Effector memory CD4-positive, alpha-beta T cell (primary cell): ENCODE data around the gene ARHGEF33.

Experiments
- DNase-seq, 3 donors: peaks; one replicate each; pipeline ENCODE4 v3.0.0-alpha.2; 2020
- H3K27ac ChIP-seq: 2 replicates; pipeline ENCODE4 v1.7.0; 2013; ENCODE audit warnings: mild to moderate bottlenecking, low read length, moderate library complexity; ENCODE audit not compliant: insufficient read depth, poor library complexity, severe bottlenecking
- H3K27me3 ChIP-seq: replicated peaks from 2 replicates; pipeline ENCODE4 v1.7.0; 2013; ENCODE audit warnings: mild to moderate bottlenecking, low read length; ENCODE audit not compliant: insufficient read depth, control insufficient read depth, poor library complexity, severe bottlenecking
- H3K36me3 ChIP-seq: 2 replicates; pipeline ENCODE4 v1.7.0; 2013; ENCODE audit warnings: mild to moderate bottlenecking, low read length, moderate library complexity; ENCODE audit not compliant: control insufficient read depth, insufficient read depth
- H3K4me1 ChIP-seq: 2 replicates; pipeline ENCODE4 v1.7.0; 2013; ENCODE audit warnings: low read length, mild to moderate bottlenecking; ENCODE audit not compliant: control insufficient read depth, insufficient read depth, poor library complexity, severe bottlenecking
- H3K4me3 ChIP-seq: 2 replicates; pipeline ENCODE4 v1.7.0; 2013; ENCODE audit warnings: low read length, low read depth, mild to moderate bottlenecking; ENCODE audit not compliant: insufficient read depth, poor library complexity, severe bottlenecking
- H3K9me3 ChIP-seq: 2 replicates; pipeline ENCODE4 v1.7.0; 2013; ENCODE audit warnings: mild to moderate bottlenecking, low read length, moderate library complexity; ENCODE audit not compliant: control insufficient read depth
- total RNA-seq, 3 donors: gene quantifications; one replicate each; lab custom pipeline; 2026; lab: John Stamatoyannopoulos, UW

The ARHGEF33 gene
- 0 to 0.19 (median 0.17) reads per million in 3 donors for total RNA-seq

DNA sequence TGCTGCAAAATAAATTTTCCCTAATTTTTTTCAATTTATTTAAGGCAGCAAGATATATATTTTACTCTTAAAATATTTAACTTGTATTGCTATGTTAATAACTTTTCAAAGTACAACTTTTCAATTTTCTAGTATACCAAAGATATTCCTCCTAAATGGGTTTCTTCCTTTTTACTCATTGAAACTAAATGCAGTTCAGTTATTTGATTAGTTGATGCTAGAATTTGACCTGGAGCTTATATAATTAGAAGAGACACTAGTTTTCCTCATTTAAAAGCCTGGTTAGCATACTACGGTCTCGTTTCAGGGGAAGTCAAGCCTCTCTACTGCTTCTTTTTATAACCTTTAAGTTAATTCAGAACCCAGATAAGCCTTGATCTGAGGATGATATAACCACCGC, at the start of gene ARHGEF33:
ARHGEF33 (plus strand) TSS at position 301 of the 400 bp plus-strand sequence. CDS start 29,573 bp downstream, outside the sequence.
- H3K4me1 ChIP-seq: no peaks in the 10 kb centered on the region
- no peak for DNase-seq
- no peak within 1 kb of the TSS for H3K27ac ChIP-seq
- H3K9me3 ChIP-seq: no peaks in the 10 kb centered on the region
- no peaks in the 10 kb centered on the region for H3K27me3 ChIP-seq
- no peak within 1 kb of the TSS for H3K4me3 ChIP-seq
- no peaks in the 10 kb centered on the region for H3K36me3 ChIP-seq

DNA sequence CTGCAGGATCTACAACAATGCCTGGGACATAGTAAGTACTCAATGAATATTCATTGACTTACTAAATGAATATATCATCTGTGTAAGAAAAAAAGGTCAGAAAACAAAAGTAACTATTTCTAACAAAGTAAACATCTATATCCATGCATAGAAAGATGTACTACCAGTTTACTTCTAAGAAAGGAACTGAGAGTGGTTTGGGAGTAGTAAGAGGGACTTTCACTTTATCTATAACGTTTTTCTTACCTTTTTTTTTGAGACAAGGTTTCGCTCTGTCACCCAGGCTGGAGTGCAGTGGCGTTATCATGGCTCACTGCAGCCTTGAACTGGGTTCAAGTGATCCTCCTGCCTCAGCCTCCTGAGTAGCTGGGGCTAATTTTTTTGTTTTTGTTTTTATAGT, 39.6 kb upstream of the ARHGEF33 start:
- Histone ChIP-seq H3K4me1 (no peaks in the 10 kb centered on the region), H3K36me3 (peaks cover 24% of the 10 kb centered on the region), H3K27ac (no peak overlapping the region), H3K9me3 (no peaks in the 10 kb centered on the region), H3K4me3 (no peak overlapping the region), H3K27me3 (no peaks in the 10 kb centered on the region)
- DNase-seq: no peak

DNA sequence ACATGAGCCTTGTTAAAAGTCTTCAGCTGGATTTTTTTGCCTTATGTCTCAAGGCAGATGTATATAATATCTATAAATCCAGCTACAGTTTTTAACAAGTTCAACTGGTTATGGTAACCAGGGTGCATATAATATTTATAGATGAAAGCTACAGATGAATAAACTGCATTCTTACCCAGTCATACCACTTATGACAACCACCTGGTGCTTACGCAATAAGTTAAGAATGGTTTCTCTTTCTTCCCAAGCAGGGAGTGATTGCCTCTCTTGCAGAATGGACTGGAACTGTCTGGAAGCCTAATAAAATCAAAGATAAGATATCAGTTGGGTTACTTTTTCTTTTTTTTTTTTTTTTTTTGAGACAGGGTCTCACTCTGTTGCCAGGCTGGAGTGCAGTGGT, 33.5 kb upstream of the ARHGEF33 start:
- Histone ChIP-seq H3K4me1 (no peaks in the 10 kb centered on the region), H3K4me3 (no peak overlapping the region), H3K27me3 (no peaks in the 10 kb centered on the region), H3K27ac (no peak overlapping the region), H3K9me3 (no peaks in the 10 kb centered on the region), H3K36me3 (peaks cover 34% of the 10 kb centered on the region)
- DNase-seq: no peak

DNA sequence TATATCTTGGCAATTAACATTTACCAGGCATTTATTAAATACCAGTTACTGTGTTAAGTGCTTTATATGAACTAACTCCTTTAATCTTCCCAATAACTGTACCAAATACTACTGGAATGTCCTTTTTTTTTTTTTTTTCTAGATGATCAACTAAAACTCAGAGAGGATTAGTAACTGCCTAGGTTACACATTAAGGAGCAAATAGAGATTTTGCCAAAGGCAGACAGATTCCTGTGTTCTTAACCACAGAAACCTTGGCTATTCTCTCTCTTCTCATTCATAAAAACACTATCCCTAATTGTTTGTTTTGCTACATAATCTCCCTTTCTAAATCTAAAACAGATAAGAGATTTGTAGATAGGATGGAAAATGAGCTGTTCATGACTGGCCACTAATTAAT, 27.2 kb upstream of the ARHGEF33 start:
- Histone ChIP-seq H3K4me3 (no peak overlapping the region), H3K4me1 (no peaks in the 10 kb centered on the region), H3K27ac (no peak overlapping the region), H3K9me3 (no peaks in the 10 kb centered on the region), H3K27me3 (no peaks in the 10 kb centered on the region), H3K36me3 (peaks cover 17% of the 10 kb centered on the region)
- DNase-seq: no peak

DNA sequence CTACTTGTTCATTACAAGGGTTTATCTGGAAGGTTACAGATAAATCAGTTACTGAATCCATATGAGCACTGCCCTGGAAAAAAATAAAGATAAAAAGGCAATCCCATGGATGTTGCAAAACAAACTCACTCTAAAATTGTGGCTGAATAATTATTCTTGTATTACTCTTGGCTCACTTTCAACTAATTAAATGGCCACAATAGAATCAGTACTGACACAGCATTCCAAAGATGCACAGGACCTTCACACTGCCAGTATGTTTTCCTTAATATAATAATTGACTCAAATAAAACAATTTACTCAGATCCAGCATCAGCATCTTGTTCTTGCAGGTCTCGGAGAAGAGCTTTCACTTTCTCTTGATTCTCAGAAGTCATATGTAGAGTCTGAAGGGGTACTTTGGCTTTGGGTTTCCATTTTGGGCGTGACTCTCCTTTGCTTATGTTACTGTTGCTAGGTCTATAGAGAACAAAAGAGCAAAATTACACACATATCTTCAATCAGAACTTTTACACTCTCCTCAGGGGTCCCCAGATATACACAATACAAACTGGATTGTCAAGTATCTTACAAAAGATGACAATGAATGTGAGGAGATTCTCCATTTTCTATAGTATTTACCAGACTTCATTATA, 26.5 kb upstream of the ARHGEF33 start:
- Histone ChIP-seq H3K9me3 (no peaks in the 10 kb centered on the region), H3K4me1 (no peaks in the 10 kb centered on the region), H3K4me3 (no peak overlapping the region), H3K27ac (no peak overlapping the region), H3K36me3 (peaks cover 17% of the 10 kb centered on the region), H3K27me3 (no peaks in the 10 kb centered on the region)
- no peak for DNase-seq

DNA sequence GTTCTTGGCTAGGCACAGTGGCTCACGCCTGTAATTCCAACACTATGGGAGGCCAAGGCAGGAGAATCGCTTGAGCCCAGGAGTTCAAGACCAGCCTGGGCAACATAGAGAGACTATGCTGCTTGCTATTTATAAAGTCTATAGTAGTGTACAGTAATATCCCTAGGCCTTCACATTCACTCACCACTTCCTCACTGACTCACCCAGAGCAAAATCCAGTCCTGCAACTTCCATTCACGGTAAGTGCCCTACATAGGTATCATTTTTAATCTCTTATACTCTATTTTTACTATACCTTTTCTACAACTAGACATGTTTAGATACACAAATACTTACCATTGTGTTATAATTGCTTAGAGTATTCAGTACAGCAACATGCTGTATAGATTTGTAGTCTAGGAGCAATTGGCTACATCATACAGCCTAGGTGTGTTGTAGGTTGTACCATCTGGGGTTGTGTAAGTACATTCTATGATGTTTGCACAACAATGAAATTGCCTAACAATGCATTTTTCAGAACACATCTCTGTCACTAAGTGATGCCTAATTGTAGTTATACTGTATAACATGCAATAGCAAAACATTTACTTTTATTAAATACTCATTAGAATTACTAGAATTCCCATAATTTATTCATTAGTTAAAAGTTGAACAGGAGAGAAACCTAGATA, 22.8 kb upstream of the ARHGEF33 start:
- Histone ChIP-seq H3K4me3 (no peak overlapping the region), H3K9me3 (no peaks in the 10 kb centered on the region), H3K4me1 (no peaks in the 10 kb centered on the region), H3K36me3 (peaks cover 8% of the 10 kb centered on the region), H3K27me3 (no peaks in the 10 kb centered on the region), H3K27ac (no peak overlapping the region)
- DNase-seq: no peak

DNA sequence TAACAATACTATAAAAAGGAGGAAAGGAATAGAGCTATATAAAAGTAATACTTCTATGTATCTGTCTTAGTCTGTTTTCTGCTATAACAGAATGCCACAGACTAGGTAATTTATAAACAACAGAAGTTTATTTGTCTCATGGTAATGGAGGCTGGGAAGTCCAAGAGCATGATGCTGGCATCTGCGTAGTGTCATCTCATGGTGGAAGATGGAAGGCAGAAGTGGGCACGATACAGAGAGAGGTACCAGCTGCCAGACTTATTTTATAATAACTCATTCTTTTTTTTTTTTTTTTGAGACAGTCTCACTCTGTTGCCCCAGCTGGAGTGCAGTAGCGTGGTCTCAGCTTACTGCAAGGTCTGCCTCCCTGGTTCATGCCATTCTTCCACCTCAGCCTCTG, 18.2 kb upstream of the ARHGEF33 start:
- H3K36me3 ChIP-seq: no peaks in the 10 kb centered on the region
- no peaks in the 10 kb centered on the region for H3K9me3 ChIP-seq
- no peak overlapping the region for H3K4me3 ChIP-seq
- no peaks in the 10 kb centered on the region for H3K4me1 ChIP-seq
- H3K27ac ChIP-seq: no peak overlapping the region
- DNase-seq: no peak
- H3K27me3 ChIP-seq: no peaks in the 10 kb centered on the region

DNA sequence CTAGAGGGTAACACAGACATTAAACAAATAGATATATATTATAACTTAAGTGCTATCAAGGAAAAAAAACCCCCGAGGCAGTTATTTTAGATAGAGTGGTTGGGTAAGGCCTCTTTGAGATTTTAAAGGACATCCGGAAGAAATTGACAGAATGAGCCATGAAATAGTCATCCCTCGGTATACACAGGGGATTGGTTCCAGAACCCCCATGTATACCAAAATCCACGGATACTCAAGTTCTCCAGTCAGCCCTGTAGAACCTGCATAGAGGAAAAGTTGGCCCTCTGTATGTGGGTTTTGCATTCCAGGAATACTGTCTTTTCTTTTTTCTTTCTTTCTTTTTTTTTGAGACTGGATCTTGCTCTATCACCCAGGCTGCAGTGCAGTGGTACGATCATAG, 15.9 kb upstream of the ARHGEF33 start:
- no peak for DNase-seq
- Histone ChIP-seq H3K27ac (no peak overlapping the region), H3K9me3 (no peaks in the 10 kb centered on the region), H3K4me3 (no peak overlapping the region), H3K36me3 (no peaks in the 10 kb centered on the region), H3K27me3 (no peaks in the 10 kb centered on the region), H3K4me1 (no peaks in the 10 kb centered on the region)

DNA sequence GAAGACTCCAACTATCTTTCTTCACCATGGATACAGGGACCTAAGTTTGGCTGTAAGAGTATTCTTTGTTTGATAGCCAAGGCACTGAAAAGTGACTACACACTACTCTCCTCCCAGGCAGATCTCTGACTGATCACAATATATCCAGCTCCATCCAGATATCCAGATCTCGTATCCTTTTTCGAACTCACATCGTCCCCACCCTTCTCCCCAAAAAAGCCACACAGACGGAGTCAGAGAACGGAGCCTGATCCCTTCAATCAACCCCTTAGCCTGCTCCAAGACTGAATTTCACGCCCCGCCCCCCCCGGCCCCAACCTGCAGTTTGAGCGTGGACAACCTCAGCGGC, 14.5 kb upstream of the ARHGEF33 start:
- H3K4me1 ChIP-seq: no peaks in the 10 kb centered on the region
- peak overlapping the region; percentile 60 for H3K27ac ChIP-seq
- H3K36me3 ChIP-seq: no peaks in the 10 kb centered on the region
- no peaks in the 10 kb centered on the region for H3K27me3 ChIP-seq
- H3K4me3 ChIP-seq: peak overlapping the region; percentile 95
- H3K9me3 ChIP-seq: no peaks in the 10 kb centered on the region
- no peak for DNase-seq

DNA sequence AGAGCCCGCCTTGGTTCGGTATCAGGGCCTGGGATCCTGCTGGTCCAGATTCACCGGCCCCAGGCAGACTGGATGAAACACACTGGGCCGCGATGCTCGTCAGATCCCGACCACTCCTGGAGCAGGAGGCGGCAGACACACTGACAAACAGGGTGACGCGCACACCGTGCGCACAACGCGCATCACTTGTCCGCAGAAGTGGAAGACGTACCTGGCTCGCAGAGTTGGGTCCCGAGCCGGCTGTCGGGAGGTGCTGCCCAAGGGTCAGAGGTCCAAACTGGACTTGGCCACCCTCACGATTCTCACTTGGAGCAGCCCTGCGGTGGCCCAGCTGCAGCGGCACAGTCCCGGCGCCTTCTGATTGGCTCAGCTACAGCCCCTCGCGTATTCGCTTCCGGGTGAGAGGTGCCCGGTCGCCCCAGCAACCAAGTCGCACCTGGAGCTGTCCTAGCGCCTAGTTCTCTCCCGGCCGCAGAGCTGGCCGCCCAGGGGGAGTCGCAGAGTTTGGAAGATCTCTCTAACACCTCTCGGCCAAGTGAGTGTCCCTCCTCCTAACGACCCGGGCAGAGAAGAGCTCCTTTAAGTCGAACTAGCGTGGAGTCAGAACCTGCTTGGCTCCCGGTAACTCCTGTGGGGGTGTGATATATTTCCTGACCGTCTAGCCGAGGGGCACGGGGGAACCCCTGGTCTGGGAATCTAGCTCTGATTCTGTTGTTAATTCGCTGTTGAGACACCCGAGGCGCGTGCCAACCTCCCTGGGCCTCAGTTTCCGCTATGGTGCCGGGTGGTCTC, 13.9 kb upstream of the ARHGEF33 start, which contains the start of the genes DHX57 and MORN2:
DHX57 (minus strand) TSS at position 359 of the 792 bp plus-strand sequence. CDS start 7,529 bp downstream, outside the sequence.
MORN2 (plus strand) TSS at position 401 of the 792 bp plus-strand sequence.
- peak; percentile 48 to 75 (median 65) for DNase-seq
- H3K9me3 ChIP-seq: no peaks in the 10 kb centered on the region
- H3K27me3 ChIP-seq: no peaks in the 10 kb centered on the region
- peak within 1 kb of the TSS; percentile 60 for H3K27ac ChIP-seq
- H3K4me1 ChIP-seq: no peaks in the 10 kb centered on the region
- no peaks in the 10 kb centered on the region for H3K36me3 ChIP-seq
- H3K4me3 ChIP-seq: peak within 1 kb of the TSS; percentile 95
